ENCODE results near the gene OR10H5.
A peak's percentile ranks its signal among the peaks of the same experiment; 100 is the strongest.
"Not testable (repeated sequence)": the region's sequence is repeated elsewhere in the genome, so short reads cannot be mapped to it uniquely, and the experiment has no call there.

Gene OR10H5

GRCh38 chr19:15812060-15812722 lies 24.7 kb downstream of the OR10H5 start:
- no peak for DNase-seq

GRCh38 chr19:15813916-15814315 lies 26.5 kb downstream of the OR10H5 start:
- DNase-seq = no peak

DNA sequence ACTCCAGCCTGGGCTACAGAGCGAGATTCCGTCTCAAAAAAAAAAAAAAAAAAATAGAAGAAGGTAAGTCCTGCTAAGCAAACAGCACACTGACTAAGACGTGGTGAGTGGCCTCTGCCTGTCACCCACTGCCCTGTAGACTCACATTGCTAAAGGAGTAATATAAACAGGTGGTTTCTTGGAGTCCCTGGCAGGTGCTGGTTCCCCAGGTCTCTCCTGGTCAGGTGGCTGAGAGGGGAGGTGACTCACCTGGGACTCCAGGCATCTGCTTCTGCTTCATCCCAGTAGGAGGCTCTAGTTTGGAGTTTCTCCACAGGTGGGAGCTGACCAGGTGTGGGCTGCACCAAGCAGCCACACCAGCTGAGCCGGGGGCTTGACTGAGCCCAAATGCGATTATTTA lies 27.8 kb downstream of the OR10H5 start, which contains the start of gene OR10H1:
TSS of gene OR10H1 (minus strand) at position 359 of the 400 bp plus-strand sequence. CDS start 7,627 bp downstream, outside the sequence.
- no peak for DNase-seq

GRCh38 chr19:15820646-15821045 lies 33.2 kb downstream of the OR10H5 start:
- no peak for DNase-seq

DNA sequence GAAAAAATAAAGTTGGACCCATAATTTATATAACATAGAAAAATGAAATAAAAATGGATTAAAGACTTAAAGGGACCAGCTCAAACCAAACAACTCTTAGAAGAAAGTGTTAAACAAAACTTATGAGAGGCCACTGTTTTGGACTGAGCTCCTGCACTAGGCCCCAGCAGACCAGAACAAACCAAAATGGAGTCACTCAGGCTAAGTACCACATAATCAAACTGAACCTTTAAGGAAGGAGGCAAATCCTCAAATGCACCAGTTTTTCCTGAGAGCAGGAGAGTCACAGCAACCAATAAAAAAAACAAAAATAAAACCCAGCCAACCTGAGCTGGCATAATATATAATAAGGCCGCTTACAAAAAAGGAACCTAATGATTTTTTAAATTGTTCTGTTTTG lies 38.3 kb downstream of the OR10H5 start:
- no peak for DNase-seq

DNA sequence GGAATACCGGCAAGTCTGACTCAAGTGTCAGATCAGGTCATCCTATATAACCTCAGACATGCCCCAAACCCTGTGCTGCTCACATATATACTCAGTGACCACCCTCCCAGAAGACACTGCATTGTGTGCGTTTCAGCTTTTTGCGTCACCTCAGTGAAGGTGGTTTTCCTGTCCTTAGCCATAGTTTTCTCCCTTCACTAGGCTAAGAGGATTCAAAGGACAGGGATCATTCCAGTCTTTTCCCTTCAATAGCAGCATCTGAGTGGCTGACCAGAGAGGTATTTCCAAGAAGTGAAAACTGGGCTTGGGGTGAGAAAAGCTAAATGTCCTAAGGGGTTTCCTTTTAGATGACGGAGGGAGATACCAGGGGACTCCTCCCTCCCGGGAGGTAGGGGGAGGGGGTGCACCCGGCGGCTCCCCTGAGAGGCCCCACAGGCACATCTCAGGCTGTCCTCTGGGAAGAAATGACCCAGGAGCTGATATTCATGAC lies 40.7 kb downstream of the OR10H5 start:
- no peak for DNase-seq

GRCh38 chr19:15828611-15829305 lies 41.3 kb downstream of the OR10H5 start:
- not testable (repeated sequence) for DNase-seq

DNA sequence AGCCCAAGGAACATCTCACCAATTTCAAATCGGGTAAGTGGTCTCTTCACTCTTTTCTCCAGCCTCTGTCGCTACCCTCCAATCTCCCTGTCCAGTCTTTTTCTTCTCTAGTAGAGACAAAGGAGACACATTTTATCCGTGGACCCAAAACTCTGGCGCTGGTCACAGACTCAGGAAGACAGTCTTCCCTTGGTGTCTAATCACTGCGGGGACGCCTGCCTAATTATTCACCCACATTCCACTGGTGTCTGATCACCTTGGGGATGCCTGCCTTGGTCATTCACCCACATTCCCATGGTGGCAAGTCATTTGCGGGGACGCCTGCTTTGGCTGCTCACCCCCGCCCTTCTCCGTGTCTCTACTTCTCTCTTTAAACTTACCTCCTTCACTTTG lies 41.8 kb downstream of the OR10H5 start:
- no peak for DNase-seq

- no peak for DNase-seq
Measured at GRCh38 chr19:15829786-15830185, 42.3 kb downstream of the OR10H5 start.

GRCh38 chr19:15831626-15832025 lies 44.2 kb downstream of the OR10H5 start:
- no peak for DNase-seq

DNA sequence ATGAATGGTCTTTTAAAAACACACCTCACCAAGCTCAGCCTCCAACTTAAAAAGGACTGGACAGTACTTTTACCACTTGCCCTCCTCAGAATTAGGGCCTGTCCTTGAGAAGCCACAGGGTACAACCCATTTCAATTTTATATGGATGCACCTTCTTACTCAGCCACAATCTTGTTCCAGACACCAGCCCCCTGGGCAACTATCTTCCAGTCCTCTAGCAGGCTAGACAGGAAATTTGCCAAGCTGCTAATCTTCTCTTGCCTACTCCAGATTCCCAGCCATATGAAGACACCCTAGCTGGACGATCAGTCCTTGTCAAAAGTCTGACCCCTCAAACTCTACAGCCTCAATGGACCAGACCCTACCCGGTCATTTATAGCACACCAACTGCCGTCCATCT lies 46.8 kb downstream of the OR10H5 start:
- not testable (repeated sequence) for DNase-seq

- DNase-seq = not testable (repeated sequence)
Measured at GRCh38 chr19:15835565-15836329, 48.3 kb downstream of the OR10H5 start.

- DNase-seq = peak; percentile 88
Measured at GRCh38 chr19:15836330-15837220, 49.1 kb downstream of the OR10H5 start.

DNA sequence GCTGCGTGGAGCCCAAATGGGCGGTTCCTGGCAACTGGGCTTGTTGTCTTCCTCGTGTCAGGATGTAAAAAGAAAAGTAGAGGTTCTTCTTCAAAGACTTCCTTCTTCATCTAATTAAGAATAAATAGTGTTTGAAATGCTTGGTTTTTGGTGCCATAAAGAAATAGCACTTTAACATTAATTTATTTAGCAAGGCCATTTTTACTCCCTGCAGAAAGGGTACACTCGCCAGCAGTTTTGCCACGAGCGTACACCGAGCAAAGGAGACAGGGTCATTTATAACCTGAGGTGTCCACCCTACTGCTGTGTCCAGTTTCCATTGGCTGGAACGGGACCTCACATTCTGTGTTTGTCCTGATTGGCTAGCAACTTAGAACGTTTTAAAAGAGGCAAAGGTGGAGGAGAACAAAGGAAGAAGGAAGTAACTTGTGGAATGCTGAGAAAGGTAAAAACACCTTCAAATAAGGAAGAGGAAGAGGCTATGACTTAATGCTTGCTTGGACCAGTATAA lies 49.8 kb downstream of the OR10H5 start:
- DNase-seq = no peak

GRCh38 chr19:15838351-15838750 lies 50.9 kb downstream of the OR10H5 start:
- no peak for DNase-seq

- DNase-seq = not testable (repeated sequence)
Measured at GRCh38 chr19:15839888-15840287, 52.4 kb downstream of the OR10H5 start.

- DNase-seq = no peak
Measured at GRCh38 chr19:15840833-15841232, 53.4 kb downstream of the OR10H5 start.

DNA sequence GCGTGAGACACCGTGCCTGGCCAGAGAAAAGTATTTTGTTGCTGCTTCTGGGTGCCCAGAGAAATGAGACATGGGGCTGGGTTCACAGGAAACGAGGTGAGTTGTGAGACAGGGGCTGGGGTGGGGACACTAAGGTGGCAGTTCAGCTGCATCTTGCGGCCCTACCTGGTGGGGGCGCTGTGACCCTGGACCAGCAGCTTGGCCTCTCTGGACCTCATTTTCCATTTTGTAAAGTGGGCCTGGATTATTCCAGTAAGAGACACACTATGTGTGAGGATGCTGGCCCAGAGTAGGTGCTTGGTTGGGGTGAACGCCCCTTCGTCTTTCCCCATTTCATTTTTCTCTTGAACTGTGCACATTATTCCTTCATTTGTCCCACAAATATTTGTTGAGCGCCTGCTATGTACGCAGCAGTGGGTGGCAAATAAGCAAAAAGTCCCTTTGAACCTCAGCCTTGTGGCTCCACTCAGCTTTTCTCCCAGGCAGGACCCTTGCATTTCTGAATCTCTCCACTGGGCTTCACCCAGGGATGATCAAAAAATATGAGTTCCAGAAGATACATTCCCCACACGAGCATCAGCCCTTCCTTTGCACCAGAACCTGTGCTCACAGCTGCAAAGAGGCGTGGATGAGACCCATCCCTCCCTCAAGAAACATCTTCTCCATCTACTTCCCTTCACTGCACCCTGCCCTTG lies 54.6 kb downstream of the OR10H5 start:
- DNase-seq = no peak

- no peak for DNase-seq
Measured at GRCh38 chr19:15843203-15843893, 55.9 kb downstream of the OR10H5 start.

GRCh38 chr19:15843894-15844222 lies 56.4 kb downstream of the OR10H5 start:
- not testable (repeated sequence) for DNase-seq

DNA sequence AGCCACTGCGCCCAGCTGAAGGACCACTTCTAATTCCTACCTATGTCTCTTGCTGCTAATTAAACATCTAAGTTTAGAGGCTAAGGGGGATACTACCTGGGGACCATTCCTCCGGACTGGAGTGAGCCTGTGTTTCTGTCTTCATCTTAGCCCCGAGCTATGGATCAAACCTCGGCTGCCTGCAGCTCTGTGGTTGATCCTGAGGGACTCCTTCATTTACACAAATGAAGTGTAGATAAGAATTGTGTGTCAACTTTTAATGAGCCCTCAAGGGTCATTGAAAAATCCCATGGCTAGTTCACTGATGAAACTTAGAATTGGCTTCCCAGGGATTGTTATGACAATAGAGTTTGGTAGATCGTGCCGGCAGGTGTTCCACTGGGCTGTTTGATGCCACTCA lies 59.5 kb downstream of the OR10H5 start:
- DNase-seq = no peak

All from NCI-H2171 treated with DMSO at 0.1 percent for 48 hours (cell line).